ENCODE measurements around the gene ATG9B. TPM values are rescaled to one million over a fixed set of nuclear protein-coding genes. Genes with fewer than 3 reads are reported as not detected.
"Not testable (repeated sequence)": the region's sequence is repeated elsewhere in the genome, so short reads cannot be mapped to it uniquely, and the experiment has no call there.

ATG9B gene
- total RNA-seq, 1 experiment from 2014 or later = 2.1 TPM

GRCh38 chr7:151043959-151044358 is 19.7 kb upstream of the ATG9B start:
- DNase-seq (ENCODE audit: low read depth, low spot score) (no peak), ATAC-seq (no peak)
- Histone ChIP-seq H3K9me3 (ENCODE audit: control insufficient read depth in 1 of 2, insufficient read depth in 1 of 2, low read depth in 1 of 2, low read length in 2 of 2) (no peaks in the 10 kb centered on the region), H2AFZ (ENCODE audit: low read depth, low read length, poor library complexity, severe bottlenecking) (no peak overlapping the region), H3K4me1 (ENCODE audit: control insufficient read depth in 1 of 2, insufficient read depth in 2 of 2, low read length in 2 of 2) (peaks cover 11 to 12% of the 10 kb centered on the region in 2 experiments), H3K9me2 (ENCODE audit: insufficient read depth) (no peaks in the 10 kb centered on the region), H3K4me2 (ENCODE audit: low read length) (no peak overlapping the region), H3K27me3 (ENCODE audit: insufficient read depth, low read length) (no peaks in the 10 kb centered on the region), H3K9ac (ENCODE audit: low read length) (no peak overlapping the region), H4K20me1 (ENCODE audit: insufficient read depth) (no peaks in the 10 kb centered on the region), H3K36me3 (ENCODE audit: control insufficient read depth in 1 of 2, insufficient read depth in 2 of 2, low read length in 2 of 2) (no peaks in the 10 kb centered on the region), H3K27ac (ENCODE audit: low read depth, low read length) (no peak overlapping the region), H3K4me3 (replicated peaks in 1 of 2; ENCODE audit: low read depth in 1 of 2, low read length in 2 of 2) (no peak overlapping the region), H3K79me2 (ENCODE audit: insufficient read depth, low read length) (no peaks in the 10 kb centered on the region)
- POLR2A ChIA-PET = no interaction called here
- BruUV-seq (replicated peaks) = no TSS peak
- RAD21 ChIA-PET (ENCODE audit: low non-redundant PET in 1 of 2, low total read pairs in 2 of 2, uncharacterized antibody in 2 of 2, unreplicated experiment in 2 of 2) = no interaction called here
- CTCF ChIA-PET = no interaction called here
- intact Hi-C loops (cut with micrococcal nuclease) = no loop called here
- no peak for TF ChIP-seq EGR1 (IDR thresholded peaks at IDR 0.05; ENCODE audit: low read depth)
- TF ChIP-seq, protein P1, sequence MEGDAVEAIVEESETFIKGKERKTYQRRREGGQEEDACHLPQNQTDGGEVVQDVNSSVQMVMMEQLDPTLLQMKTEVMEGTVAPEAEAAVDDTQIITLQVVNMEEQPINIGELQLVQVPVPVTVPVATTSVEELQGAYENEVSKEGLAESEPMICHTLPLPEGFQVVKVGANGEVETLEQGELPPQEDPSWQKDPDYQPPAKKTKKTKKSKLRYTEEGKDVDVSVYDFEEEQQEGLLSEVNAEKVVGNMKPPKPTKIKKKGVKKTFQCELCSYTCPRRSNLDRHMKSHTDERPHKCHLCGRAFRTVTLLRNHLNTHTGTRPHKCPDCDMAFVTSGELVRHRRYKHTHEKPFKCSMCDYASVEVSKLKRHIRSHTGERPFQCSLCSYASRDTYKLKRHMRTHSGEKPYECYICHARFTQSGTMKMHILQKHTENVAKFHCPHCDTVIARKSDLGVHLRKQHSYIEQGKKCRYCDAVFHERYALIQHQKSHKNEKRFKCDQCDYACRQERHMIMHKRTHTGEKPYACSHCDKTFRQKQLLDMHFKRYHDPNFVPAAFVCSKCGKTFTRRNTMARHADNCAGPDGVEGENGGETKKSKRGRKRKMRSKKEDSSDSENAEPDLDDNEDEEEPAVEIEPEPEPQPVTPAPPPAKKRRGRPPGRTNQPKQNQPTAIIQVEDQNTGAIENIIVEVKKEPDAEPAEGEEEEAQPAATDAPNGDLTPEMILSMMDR (IDR thresholded peaks at IDR 0.05 in 2 of 3, conservative IDR thresholded peaks at IDR 0.05 in 1 of 3; ENCODE audit: borderline replicate concordance in 1 of 3, insufficient read depth in 1 of 3, low read depth in 2 of 3, low read length in 2 of 3) = no peak
- no peak for TF ChIP-seq SRF (IDR thresholded peaks at IDR 0.05; ENCODE audit: low read depth)
- no peak for TF ChIP-seq CEBPB (IDR thresholded peaks at IDR 0.05; ENCODE audit: low read depth)
- TF ChIP-seq TCF7L2 (IDR thresholded peaks at IDR 0.05; ENCODE audit: borderline replicate concordance, extremely low read depth, insufficient read depth, insufficient read length) = no peak
- TF ChIP-seq ELF1 (IDR thresholded peaks at IDR 0.05; ENCODE audit: borderline replicate concordance, low read depth) = no peak
- TF ChIP-seq CBX3 (IDR thresholded peaks at IDR 0.05; ENCODE audit: low read depth) = no peak
- TF ChIP-seq SIN3A (IDR thresholded peaks at IDR 0.05; ENCODE audit: low read depth) = no peak

- H3K79me2 ChIP-seq (ENCODE audit: insufficient read depth, low read length); H2AFZ ChIP-seq (ENCODE audit: low read depth, low read length, poor library complexity, severe bottlenecking); ATAC-seq; H3K36me3 ChIP-seq (ENCODE audit: control insufficient read depth in 1 of 2, insufficient read depth in 2 of 2, low read length in 2 of 2); H3K9me3 ChIP-seq (ENCODE audit: control insufficient read depth in 1 of 2, insufficient read depth in 1 of 2, low read depth in 1 of 2, low read length in 2 of 2); H3K27ac ChIP-seq (ENCODE audit: low read depth, low read length); RAD21 ChIA-PET (ENCODE audit: low non-redundant PET in 1 of 2, low total read pairs in 2 of 2, uncharacterized antibody in 2 of 2, unreplicated experiment in 2 of 2); H3K4me3 ChIP-seq (replicated peaks in 1 of 2; ENCODE audit: low read depth in 1 of 2, low read length in 2 of 2); H3K9me2 ChIP-seq (ENCODE audit: insufficient read depth); H3K4me2 ChIP-seq (ENCODE audit: low read length); POLR2A ChIA-PET; H3K27me3 ChIP-seq (ENCODE audit: insufficient read depth, low read length); CTCF ChIA-PET; BruUV-seq (replicated peaks); DNase-seq (ENCODE audit: low read depth, low spot score); intact Hi-C loops (cut with micrococcal nuclease); H3K9ac ChIP-seq (ENCODE audit: low read length); H4K20me1 ChIP-seq (ENCODE audit: insufficient read depth): not testable (repeated sequence)
- peaks cover 16 to 18% of the 10 kb centered on the region in 2 experiments for H3K4me1 ChIP-seq (ENCODE audit: control insufficient read depth in 1 of 2, insufficient read depth in 2 of 2, low read length in 2 of 2)
These were observed 19.2 kb upstream of the ATG9B start for GRCh38 chr7:151043449-151043848.
